ENCODE data around the gene SLC38A9.
"Not testable (repeated sequence)": the region's sequence is repeated elsewhere in the genome, so short reads cannot be mapped to it uniquely, and the experiment has no call there.

The SLC38A9 gene

GRCh38 chr5:55731848-55732247, 19.7 kb upstream of the SLC38A9 start:
- Histone ChIP-seq H3K79me2 (ENCODE audit: low read length) (no peaks in the 10 kb centered on the region), H3K4me3 (ENCODE audit: low read length) (no peak overlapping the region), H3K9ac (ENCODE audit: low read length) (no peak overlapping the region), H3K9me3 (ENCODE audit: insufficient read depth, low read length) (no peaks in the 10 kb centered on the region), H4K20me1 (ENCODE audit: insufficient read depth, low read length) (no peaks in the 10 kb centered on the region), H2AFZ (ENCODE audit: low read depth, low read length) (no peak overlapping the region), H3K27ac (ENCODE audit: low read length) (no peak overlapping the region), H3K4me2 (ENCODE audit: low read length) (no peak overlapping the region), H3K36me3 (replicated peaks; ENCODE audit: low read depth, low read length) (no peaks in the 10 kb centered on the region), H3K4me1 (ENCODE audit: low read length) (no peaks in the 10 kb centered on the region), H3K27me3 (ENCODE audit: low read depth, low read length) (no peaks in the 10 kb centered on the region)
- TF ChIP-seq CTCF (IDR thresholded peaks at IDR 0.05; ENCODE audit: low read depth, low read length) (no peak), EZH2phosphoT487 (IDR thresholded peaks at IDR 0.05; ENCODE audit: low read depth) (no peak)

- Histone ChIP-seq H4K20me1 (ENCODE audit: insufficient read depth, low read length) (no peaks in the 10 kb centered on the region), H2AFZ (ENCODE audit: low read depth, low read length) (no peak overlapping the region), H3K36me3 (replicated peaks; ENCODE audit: low read depth, low read length) (no peaks in the 10 kb centered on the region), H3K27me3 (ENCODE audit: low read depth, low read length) (no peaks in the 10 kb centered on the region), H3K4me2 (ENCODE audit: low read length) (no peak overlapping the region), H3K9ac (ENCODE audit: low read length) (no peak overlapping the region), H3K4me3 (ENCODE audit: low read length) (no peak overlapping the region), H3K79me2 (ENCODE audit: low read length) (no peaks in the 10 kb centered on the region), H3K9me3 (ENCODE audit: insufficient read depth, low read length) (no peaks in the 10 kb centered on the region), H3K27ac (ENCODE audit: low read length) (no peak overlapping the region), H3K4me1 (ENCODE audit: low read length) (peaks cover 15% of the 10 kb centered on the region)
- TF ChIP-seq EZH2phosphoT487 (IDR thresholded peaks at IDR 0.05; ENCODE audit: low read depth) = no peak
- TF ChIP-seq CTCF (IDR thresholded peaks at IDR 0.05; ENCODE audit: low read depth, low read length) = no peak
Measured at GRCh38 chr5:55724281-55724680, 12.2 kb upstream of the SLC38A9 start.

DNA sequence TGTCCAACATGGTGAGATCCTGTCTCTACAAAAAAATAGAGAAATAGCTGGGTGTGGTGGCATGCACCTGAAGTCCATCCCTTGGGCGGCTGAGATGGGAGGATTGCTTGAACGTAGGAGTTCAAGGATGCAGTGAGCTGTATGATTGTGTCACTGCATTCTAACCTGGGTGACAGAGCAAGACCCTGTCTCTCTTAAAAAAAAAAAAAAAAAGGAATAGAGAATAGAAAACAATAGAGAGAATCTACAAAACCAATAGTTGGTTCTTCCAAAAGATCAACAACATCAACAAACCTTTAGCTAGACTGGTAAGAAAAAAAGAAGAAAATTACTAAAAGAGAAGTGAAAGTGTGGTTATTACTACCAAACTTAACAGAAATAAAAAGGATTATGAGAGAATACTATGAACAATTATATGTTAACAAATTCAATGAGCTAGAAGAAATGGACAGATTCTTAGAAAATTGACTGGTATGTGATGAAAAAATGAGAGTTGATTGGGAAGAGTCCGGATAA, 8.1 kb upstream of the SLC38A9 start:
- Histone ChIP-seq H3K27ac (ENCODE audit: low read length) (no peak overlapping the region), H3K9me3 (ENCODE audit: insufficient read depth, low read length) (no peaks in the 10 kb centered on the region), H3K4me3 (ENCODE audit: low read length) (peak overlapping the region; percentile 37), H3K9ac (ENCODE audit: low read length) (no peak overlapping the region), H3K79me2 (ENCODE audit: low read length) (no peaks in the 10 kb centered on the region), H3K4me1 (ENCODE audit: low read length) (peaks cover 15% of the 10 kb centered on the region), H3K4me2 (ENCODE audit: low read length) (peak overlapping the region; percentile 64), H3K27me3 (ENCODE audit: low read depth, low read length) (no peaks in the 10 kb centered on the region), H2AFZ (ENCODE audit: low read depth, low read length) (no peak overlapping the region), H3K36me3 (replicated peaks; ENCODE audit: low read depth, low read length) (no peaks in the 10 kb centered on the region), H4K20me1 (ENCODE audit: insufficient read depth, low read length) (no peaks in the 10 kb centered on the region)
- TF ChIP-seq CTCF (IDR thresholded peaks at IDR 0.05; ENCODE audit: low read depth, low read length) (no peak), EZH2phosphoT487 (IDR thresholded peaks at IDR 0.05; ENCODE audit: low read depth) (no peak)

GRCh38 chr5:55719026-55719425, 6.9 kb upstream of the SLC38A9 start:
- not testable (repeated sequence) for H3K27ac ChIP-seq (ENCODE audit: low read length); H4K20me1 ChIP-seq (ENCODE audit: insufficient read depth, low read length); H3K27me3 ChIP-seq (ENCODE audit: low read depth, low read length); H2AFZ ChIP-seq (ENCODE audit: low read depth, low read length); H3K36me3 ChIP-seq (replicated peaks; ENCODE audit: low read depth, low read length); H3K9ac ChIP-seq (ENCODE audit: low read length); H3K4me3 ChIP-seq (ENCODE audit: low read length); H3K4me2 ChIP-seq (ENCODE audit: low read length); H3K79me2 ChIP-seq (ENCODE audit: low read length); H3K9me3 ChIP-seq (ENCODE audit: insufficient read depth, low read length)
- H3K4me1 ChIP-seq (ENCODE audit: low read length) = peaks cover 15% of the 10 kb centered on the region

Measured in OCI-LY3 (cell line).